SK-N-SH (cell line): ENCODE data around the gene BBX.

Experiments used
- EP300 ChIP-seq, 2 experiments: IDR thresholded peaks; 2 replicates each; pipeline versions ENCODE4 v1.4.0 to v1.6.1; 2012; ENCODE audit warnings: borderline replicate concordance in 1 of 2, low read depth in 1 of 2, low read length in 1 of 2
- EZH2phosphoT487 ChIP-seq: fragments of 200-600 bp; sonication (generic); IDR thresholded peaks from 2 replicates; pipeline ENCODE4 v1.6.1; 2017; ENCODE audit warnings: low read depth, mixed run types, mild to moderate bottlenecking, antibody characterized with exemption, moderate library complexity, borderline replicate concordance
- FOXJ3 ChIP-seq: sonication (generic); formaldehyde crosslinking; IDR thresholded peaks from 2 replicates; pipeline ENCODE4 v1.5.1; 2020; ENCODE audit warnings: mild to moderate bottlenecking, missing genetic modification reagents
- FOXM1 ChIP-seq: IDR thresholded peaks from 2 replicates; pipeline ENCODE4 v1.4.0; 2012; ENCODE audit warnings: low read depth, mild to moderate bottlenecking
- GABPA ChIP-seq: IDR thresholded peaks from 2 replicates; pipeline ENCODE4 v1.4.0; 2012; ENCODE audit warnings: low read depth, mild to moderate bottlenecking
- RAD21 ChIP-seq: IDR thresholded peaks from 2 replicates; pipeline ENCODE4 v1.6.1; 2012; ENCODE audit warnings: mild to moderate bottlenecking, low read length
- RCOR1 ChIP-seq: fragments of 150-350 bp; IDR thresholded peaks from 2 replicates; pipeline ENCODE4 v1.6.1; 2017; ENCODE audit warnings: antibody characterized with exemption, low read length
- RFX5 ChIP-seq: IDR thresholded peaks from 2 replicates; pipeline ENCODE4 v1.6.1; 2012; ENCODE audit warnings: mild to moderate bottlenecking, improper control_type of control experiment, low read length
- SMC3 ChIP-seq: IDR thresholded peaks from 2 replicates; pipeline ENCODE4 v1.6.1; 2012; ENCODE audit warnings: low read depth, low read length, improper control_type of control experiment
- TF ChIP-seq, protein P1 (sequence below): fragments of 200-600 bp; sonication (generic); IDR thresholded peaks from 2 replicates; pipeline ENCODE4 v1.6.1; 2017; ENCODE audit warnings: antibody characterized with exemption, mild to moderate bottlenecking, moderate library complexity
- TF ChIP-seq, protein P2 (sequence below): IDR thresholded peaks from 2 replicates; pipeline ENCODE4 v1.4.0; 2012; ENCODE audit warnings: low read depth
- TF ChIP-seq, protein P3 (sequence below): fragments of 150-350 bp; IDR thresholded peaks from 2 replicates; pipeline ENCODE4 v1.6.1; 2017; ENCODE audit warnings: antibody characterized with exemption, low read length, low read depth, borderline replicate concordance

DNA sequence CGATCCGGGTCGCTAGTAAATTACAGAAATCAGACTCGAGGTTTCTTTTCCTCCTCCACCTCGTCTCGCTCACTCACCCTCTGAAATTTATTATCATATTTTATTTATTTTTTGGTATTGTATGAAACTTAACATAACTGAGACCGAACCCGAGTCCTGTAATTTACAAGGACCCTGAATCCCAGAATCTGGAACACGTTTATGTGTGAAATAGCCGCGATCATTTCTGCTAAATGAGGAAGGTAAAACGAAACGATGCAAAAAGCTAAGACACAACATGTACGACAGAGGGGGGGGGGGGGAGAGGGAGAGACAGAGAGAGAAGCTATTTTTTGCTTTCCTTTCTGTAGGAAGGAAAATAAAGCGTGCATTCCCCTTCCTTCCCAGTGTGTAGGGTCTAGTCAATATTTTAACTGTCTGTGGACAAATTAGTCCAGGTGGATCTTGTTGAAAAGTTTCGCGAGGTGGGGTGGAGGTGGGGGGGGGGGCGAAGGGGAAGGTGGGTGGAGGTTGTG is 1.6 kb downstream of the BBX start:
- no peak for TF ChIP-seq GABPA
- TF ChIP-seq RAD21 = no peak
- TF ChIP-seq FOXM1 = no peak
- TF ChIP-seq, protein P1, sequence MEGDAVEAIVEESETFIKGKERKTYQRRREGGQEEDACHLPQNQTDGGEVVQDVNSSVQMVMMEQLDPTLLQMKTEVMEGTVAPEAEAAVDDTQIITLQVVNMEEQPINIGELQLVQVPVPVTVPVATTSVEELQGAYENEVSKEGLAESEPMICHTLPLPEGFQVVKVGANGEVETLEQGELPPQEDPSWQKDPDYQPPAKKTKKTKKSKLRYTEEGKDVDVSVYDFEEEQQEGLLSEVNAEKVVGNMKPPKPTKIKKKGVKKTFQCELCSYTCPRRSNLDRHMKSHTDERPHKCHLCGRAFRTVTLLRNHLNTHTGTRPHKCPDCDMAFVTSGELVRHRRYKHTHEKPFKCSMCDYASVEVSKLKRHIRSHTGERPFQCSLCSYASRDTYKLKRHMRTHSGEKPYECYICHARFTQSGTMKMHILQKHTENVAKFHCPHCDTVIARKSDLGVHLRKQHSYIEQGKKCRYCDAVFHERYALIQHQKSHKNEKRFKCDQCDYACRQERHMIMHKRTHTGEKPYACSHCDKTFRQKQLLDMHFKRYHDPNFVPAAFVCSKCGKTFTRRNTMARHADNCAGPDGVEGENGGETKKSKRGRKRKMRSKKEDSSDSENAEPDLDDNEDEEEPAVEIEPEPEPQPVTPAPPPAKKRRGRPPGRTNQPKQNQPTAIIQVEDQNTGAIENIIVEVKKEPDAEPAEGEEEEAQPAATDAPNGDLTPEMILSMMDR = no peak
- no peak for TF ChIP-seq SMC3
- no peak for TF ChIP-seq RFX5
- no peak for TF ChIP-seq FOXJ3 (CRISPR knock-in tag)
- TF ChIP-seq, protein P2, sequence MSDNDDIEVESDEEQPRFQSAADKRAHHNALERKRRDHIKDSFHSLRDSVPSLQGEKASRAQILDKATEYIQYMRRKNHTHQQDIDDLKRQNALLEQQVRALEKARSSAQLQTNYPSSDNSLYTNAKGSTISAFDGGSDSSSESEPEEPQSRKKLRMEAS = no peak
- no peak for TF ChIP-seq EZH2phosphoT487
- TF ChIP-seq, protein P3, sequence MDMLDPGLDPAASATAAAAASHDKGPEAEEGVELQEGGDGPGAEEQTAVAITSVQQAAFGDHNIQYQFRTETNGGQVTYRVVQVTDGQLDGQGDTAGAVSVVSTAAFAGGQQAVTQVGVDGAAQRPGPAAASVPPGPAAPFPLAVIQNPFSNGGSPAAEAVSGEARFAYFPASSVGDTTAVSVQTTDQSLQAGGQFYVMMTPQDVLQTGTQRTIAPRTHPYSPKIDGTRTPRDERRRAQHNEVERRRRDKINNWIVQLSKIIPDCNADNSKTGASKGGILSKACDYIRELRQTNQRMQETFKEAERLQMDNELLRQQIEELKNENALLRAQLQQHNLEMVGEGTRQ = no peak
- no peak for TF ChIP-seq EP300 (IDR thresholded peaks at IDR 0.05; ENCODE audit: borderline replicate concordance in 1 of 2, low read depth in 1 of 2, low read length in 1 of 2)
- no peak for TF ChIP-seq RCOR1
